Lower leg skin (tissue), 4 donors: ENCODE data around the gene PIEZO2. TPM values are rescaled to one million over a fixed set of nuclear protein-coding genes. Genes with fewer than 3 reads are reported as not detected.

Experiments
- DNase-seq, 2 donors: peaks; one replicate each; pipeline ENCODE4 v3.0.0-alpha.2; 2019; ENCODE audit warnings: low spot score in 2 of 2
- H3K4me3 ChIP-seq: fragments of 200-600 bp; sonication (generic); 2 replicates; pipeline ENCODE4 v1.5.1; 2017; ENCODE audit warnings: mild to moderate bottlenecking, low read depth; ENCODE audit not compliant: poor library complexity, severe bottlenecking
- POLR2A ChIP-seq, 2 donors: fragments of 450-650 bp; IDR thresholded peaks; one replicate each; pipeline ENCODE4 v1.6.1; 2016 to 2017; ENCODE audit warnings: antibody characterized with exemption in 2 of 2, mild to moderate bottlenecking in 1 of 2, moderate library complexity in 1 of 2
- WGBS, 2 donors: methylation state at CpG; one replicate each; pipeline ENCODE4 v1.1.5; 2018; 5-methylcytosine and 5-hydroxymethylcytosine counted together
- intact Hi-C: fragments of 100-400 bp; cut with DNase I; formaldehyde crosslinking; loops from one replicate; pipeline ENCODE4 v1.15.0; 2023; ENCODE audit warnings: low total_unique reads
- total RNA-seq, 4 donors: library from RNA; depleted of rRNA; stranded (reverse); fragments of >200 nt; gene quantifications; one replicate each; pipeline ENCODE4 v1.1.0, GENCODE V29; 2016
- TF ChIP-seq, protein P1 (sequence below), 3 donors: fragments of 450-650 bp; IDR thresholded peaks; one replicate each; pipeline ENCODE4 v1.5.1; 2016; ENCODE audit warnings: antibody characterized with exemption in 3 of 3, mild to moderate bottlenecking in 3 of 3, moderate library complexity in 2 of 3

Gene PIEZO2
- total RNA-seq, 4 donors from 2014 or later = 0.30 to 1.8 (median 0.64) TPM

DNA sequence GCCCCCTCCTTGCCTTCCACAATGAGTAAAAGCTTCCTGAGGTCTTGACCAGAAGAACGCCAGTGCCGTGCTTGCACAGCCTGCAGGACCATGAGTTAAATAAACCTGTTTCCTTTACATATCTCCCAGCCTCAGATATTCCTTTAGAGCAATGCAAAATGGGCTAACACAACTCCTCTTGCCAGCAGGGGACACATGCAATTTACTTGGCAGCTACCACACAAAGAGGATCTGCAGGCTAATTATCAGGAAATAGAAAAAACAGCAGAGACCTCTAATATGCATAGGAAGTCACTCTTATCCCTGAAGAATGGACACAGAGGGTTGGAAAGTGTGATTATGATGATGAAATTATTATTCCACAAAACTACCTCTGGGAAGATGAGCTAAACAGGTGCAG lies 114.0 kb downstream of the PIEZO2 start:
- intact Hi-C loops = no loop called here
- TF ChIP-seq POLR2A (IDR thresholded peaks at IDR 0.05) = no peak
- TF ChIP-seq, protein P1, sequence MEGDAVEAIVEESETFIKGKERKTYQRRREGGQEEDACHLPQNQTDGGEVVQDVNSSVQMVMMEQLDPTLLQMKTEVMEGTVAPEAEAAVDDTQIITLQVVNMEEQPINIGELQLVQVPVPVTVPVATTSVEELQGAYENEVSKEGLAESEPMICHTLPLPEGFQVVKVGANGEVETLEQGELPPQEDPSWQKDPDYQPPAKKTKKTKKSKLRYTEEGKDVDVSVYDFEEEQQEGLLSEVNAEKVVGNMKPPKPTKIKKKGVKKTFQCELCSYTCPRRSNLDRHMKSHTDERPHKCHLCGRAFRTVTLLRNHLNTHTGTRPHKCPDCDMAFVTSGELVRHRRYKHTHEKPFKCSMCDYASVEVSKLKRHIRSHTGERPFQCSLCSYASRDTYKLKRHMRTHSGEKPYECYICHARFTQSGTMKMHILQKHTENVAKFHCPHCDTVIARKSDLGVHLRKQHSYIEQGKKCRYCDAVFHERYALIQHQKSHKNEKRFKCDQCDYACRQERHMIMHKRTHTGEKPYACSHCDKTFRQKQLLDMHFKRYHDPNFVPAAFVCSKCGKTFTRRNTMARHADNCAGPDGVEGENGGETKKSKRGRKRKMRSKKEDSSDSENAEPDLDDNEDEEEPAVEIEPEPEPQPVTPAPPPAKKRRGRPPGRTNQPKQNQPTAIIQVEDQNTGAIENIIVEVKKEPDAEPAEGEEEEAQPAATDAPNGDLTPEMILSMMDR (IDR thresholded peaks at IDR 0.05) = no peak
- WGBS, 2 donors = 77 to 87% methylated on average over 2 of the region's 2 CpGs
- DNase-seq = no peak
- no peak overlapping the region for H3K4me3 ChIP-seq

DNA sequence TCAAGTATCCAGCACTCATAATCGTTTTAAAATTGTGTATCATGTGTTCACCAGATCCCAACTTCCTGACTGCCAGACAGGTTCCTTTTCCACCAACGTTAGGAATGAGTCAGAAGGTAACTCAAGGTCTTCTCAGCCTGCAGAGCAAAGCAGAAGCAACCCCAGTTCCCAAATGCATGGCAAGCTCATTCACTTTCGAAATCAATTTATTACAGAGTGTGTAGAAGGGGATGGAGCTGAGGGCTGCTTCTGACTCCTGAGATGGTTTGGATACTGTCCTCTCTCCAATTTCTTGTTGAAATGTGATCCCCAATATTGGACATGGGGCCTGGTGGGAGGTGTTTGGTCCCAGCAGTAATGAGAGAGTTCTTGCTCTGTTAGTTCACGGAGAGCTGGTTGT lies 114.5 kb downstream of the PIEZO2 start:
- DNase-seq = no peak
- intact Hi-C loops = no loop called here
- WGBS, 2 donors = 37 to 47% methylated on average over 4 of the region's 4 CpGs
- TF ChIP-seq, protein P1 (IDR thresholded peaks at IDR 0.05) = no peak
- no peak for TF ChIP-seq POLR2A (IDR thresholded peaks at IDR 0.05)
- no peak overlapping the region for H3K4me3 ChIP-seq

DNA sequence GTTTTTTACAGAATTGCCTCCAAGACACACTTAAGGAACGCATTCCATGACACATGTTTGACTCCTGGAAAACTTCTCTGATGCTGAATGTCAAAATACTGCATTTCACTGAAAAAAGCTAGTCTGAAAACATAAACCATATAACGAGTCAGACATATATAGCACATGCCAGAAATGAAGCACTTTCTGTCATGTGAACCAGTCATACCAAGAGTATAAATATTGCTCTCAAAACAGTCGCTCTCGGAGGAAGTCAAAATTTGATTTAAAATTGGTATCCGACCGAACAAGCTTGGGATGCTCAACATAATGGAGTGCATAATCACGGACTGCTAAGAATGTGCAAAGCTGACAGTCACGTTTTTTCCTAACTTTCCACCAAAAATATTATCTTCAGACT lies 115.9 kb downstream of the PIEZO2 start:
- intact Hi-C loops = no loop called here
- WGBS, 2 donors = 79 to 80% methylated on average over 8 of the region's 8 CpGs
- no peak overlapping the region for H3K4me3 ChIP-seq
- TF ChIP-seq, protein P1 (IDR thresholded peaks at IDR 0.05) = no peak
- TF ChIP-seq POLR2A (IDR thresholded peaks at IDR 0.05) = no peak
- DNase-seq = no peak

DNA sequence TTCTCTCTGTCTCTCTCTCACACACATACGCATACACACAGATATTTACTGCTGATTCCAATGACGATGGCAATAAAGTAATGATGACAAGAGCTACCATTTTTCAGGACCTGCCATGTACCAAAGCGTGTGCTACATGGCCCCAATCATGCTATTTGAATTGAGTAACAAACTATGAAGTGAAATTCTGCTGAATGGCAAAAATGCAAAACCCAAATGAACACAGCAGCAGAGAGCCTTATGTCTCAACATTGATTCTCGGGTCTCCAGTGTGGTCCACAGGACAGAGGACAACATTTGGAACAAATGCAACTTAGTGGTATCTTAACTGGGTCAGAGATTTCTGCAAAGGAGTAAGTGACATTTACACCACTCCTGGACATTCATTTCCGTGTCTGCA lies 117.4 kb downstream of the PIEZO2 start:
- intact Hi-C loops = no loop called here
- DNase-seq = no peak
- WGBS, 2 donors = 89 to 97% methylated on average over 5 of the region's 5 CpGs
- no peak overlapping the region for H3K4me3 ChIP-seq
- TF ChIP-seq, protein P1 (IDR thresholded peaks at IDR 0.05) = no peak
- TF ChIP-seq POLR2A (IDR thresholded peaks at IDR 0.05) = no peak

DNA sequence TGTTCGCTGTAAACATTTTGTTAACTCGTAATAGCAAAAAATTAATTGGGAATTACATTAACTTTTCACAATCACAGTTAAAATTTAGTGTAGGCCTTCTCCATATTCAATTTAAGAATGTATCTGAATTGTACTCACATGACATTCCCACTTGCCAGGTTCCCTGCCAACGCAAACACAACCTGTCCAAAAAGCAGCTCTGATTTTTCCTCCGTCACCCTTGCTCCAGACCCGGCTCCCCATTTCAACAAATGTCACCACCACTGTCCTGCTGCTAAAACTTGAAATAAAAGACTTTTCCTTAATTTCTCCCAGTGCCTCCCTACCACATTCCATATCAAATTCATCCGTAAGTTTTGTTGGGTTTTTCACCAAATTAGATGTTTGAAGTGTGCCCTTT lies 120.3 kb downstream of the PIEZO2 start:
- TF ChIP-seq POLR2A (IDR thresholded peaks at IDR 0.05) = no peak
- TF ChIP-seq, protein P1 (IDR thresholded peaks at IDR 0.05) = no peak
- WGBS, 2 donors = 91% methylated on average over 6 of the region's 6 CpGs
- no peak for DNase-seq
- no peak overlapping the region for H3K4me3 ChIP-seq
- intact Hi-C loops = no loop called here

DNA sequence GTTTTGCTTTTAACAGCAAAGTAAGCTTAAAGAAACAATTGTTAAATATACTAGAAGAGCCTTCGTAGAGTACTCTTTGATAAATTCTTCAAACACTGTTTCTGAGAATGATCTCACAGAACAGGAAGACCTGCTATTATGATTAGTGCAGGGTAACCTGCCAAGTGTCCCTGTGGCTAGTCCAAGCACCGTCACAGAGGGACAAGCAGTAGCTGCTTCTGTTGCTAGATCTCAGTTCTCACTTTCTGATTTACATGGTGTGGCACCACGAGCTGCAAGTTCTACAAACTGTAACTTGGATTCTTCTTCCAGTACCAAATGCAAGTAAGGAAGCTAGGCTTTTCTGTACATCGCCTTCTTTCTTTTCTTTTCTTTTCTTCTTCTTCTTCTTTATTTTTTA lies 121.5 kb downstream of the PIEZO2 start:
- intact Hi-C loops = no loop called here
- no peak overlapping the region for H3K4me3 ChIP-seq
- WGBS, 2 donors = 55 to 69% methylated on average over 4 of the region's 4 CpGs
- no peak for DNase-seq
- no peak for TF ChIP-seq POLR2A (IDR thresholded peaks at IDR 0.05)
- TF ChIP-seq, protein P1 (IDR thresholded peaks at IDR 0.05) = no peak
